Left renal cortex interstitium (tissue), 4 donors: ENCODE data around the gene PLCG2. TPM values are rescaled to one million over a fixed set of nuclear protein-coding genes. Genes with fewer than 3 reads are reported as not detected.

ENCODE experiments used
- DNase-seq, 4 donors: peaks; one replicate each; pipeline ENCODE4 v3.0.0-alpha.2; 2013; ENCODE audit warnings: low read depth in 4 of 4, low spot score in 2 of 4, missing footprints in 1 of 4
- polyA plus RNA-seq, 4 donors: library from polyadenylated mRNA; unstranded; fragments of 120-200 nt; gene quantifications; one replicate each; pipeline ENCODE4 v1.2.1, GENCODE V29; 2013; ENCODE audit not compliant: insufficient read length in 4 of 4

The PLCG2 gene
- polyA plus RNA-seq, 4 donors = 33.7 to 58.3 (median 45.1) TPM

DNA sequence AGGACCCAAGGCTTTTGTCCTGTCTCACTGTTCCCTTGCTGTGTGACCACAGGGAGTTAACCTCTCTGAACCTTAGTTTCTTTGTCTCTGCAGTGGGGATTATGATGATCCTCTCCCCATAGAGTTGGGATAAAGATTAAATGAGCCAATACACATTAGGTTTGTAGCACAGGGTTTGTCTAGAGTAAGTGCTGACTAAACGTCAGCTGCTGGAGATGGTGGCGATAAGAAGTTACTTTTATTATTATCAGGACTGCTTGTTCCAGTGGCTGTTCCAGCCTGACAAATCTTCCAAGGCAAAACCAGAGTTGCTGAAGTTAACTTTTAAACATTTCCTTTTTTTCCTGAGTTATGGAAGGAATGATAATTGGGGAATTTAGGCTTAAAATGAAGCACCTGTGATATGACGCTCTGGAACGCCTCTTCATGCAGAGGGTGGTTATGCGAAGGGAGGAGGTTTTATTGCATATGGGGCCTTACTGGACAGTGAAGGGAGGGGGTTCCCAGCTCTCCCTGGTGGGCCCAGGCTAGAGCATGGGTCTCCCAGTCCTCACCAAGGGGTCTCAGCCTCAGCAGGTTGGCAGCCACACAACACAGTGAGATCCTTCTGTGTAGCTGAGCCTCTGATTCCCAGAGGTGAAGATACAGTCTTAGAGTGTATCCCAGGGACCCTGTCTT lies 35.8 kb downstream of the PLCG2 start:
- DNase-seq = no peak

- no peak for DNase-seq
Observed at GRCh38 chr16:81815429-81815766, 36.3 kb downstream of the PLCG2 start.

DNA sequence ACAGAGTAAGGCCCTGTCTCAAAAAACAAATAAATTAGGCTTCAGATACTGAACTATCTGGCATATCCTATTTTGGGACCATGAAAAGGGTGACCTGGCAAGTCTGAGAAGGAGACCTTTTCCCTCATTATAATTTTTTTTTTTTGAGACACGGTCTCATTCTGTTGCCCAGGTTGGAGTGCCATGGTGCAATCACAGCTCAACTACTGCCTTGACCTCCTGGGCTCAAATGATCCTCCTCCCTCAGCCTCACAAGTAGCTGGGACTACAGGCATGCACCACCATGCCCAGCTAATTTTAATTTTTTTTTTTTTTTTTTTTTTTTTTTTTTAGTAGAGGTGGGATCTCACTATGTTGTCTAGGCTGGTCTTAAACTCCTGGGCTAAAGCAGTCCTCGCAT lies 37.3 kb downstream of the PLCG2 start:
- DNase-seq = no peak

- no peak for DNase-seq
Observed at GRCh38 chr16:81816793-81817210, 37.7 kb downstream of the PLCG2 start.

- DNase-seq = no peak
Observed at GRCh38 chr16:81817296-81817695, 38.2 kb downstream of the PLCG2 start.

DNA sequence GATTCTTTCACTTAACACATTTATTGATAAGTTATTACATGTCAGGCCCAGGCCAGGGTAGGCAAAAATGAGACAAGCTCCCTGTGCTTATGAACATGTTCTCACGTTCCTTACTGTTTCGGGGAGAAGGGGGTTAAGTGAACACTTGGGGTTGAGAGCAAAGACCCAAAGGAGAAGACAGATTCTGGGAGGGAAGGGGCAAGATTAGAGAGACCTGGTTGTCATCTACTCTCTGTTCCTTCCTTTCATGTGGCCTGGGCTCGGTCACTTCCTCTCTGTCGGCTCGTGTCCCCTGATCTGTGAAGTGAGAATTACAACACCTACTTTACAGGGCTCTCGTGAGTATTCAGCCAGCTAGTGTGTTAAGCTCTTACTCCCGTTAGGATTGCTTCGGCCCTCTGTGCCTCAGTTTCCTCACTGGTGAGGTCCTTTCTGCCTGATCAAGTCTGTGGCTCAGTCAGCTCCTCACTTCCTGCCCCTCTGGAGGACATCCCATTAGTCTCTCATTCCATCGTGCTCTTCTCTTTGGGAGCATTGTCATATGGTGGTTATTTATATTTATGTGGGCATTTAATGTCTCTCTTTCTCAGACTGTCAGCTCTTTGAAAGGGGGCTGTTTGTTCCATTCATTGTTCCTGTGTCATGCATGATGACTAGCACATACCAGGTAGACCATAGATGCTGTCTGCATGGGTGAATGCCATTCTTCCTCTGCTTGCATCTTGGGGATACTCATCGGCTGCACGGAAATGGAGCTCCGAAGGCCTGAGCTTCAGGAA lies 38.9 kb downstream of the PLCG2 start:
- no peak for DNase-seq

DNA sequence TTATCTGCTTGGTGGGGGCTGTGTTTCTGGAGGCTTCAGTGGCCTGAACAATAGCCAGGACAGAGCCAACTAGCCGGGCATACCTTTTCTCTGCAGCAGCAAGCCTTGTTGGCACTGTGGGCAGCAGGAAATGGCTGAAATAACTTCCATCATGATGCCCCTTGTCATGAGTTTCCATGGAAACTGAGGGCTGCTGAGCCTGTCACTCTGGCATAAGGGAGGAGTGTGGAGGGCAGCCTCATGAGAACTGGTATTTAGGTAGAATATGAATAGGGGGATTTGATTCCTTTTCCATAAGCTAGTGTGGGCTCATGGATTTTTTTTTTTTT lies 39.4 kb downstream of the PLCG2 start:
- DNase-seq = no peak

GRCh38 chr16:81818905-81819304 lies 39.8 kb downstream of the PLCG2 start:
- DNase-seq = no peak

- DNase-seq = no peak
Observed at GRCh38 chr16:81821436-81822128, 42.5 kb downstream of the PLCG2 start.

DNA sequence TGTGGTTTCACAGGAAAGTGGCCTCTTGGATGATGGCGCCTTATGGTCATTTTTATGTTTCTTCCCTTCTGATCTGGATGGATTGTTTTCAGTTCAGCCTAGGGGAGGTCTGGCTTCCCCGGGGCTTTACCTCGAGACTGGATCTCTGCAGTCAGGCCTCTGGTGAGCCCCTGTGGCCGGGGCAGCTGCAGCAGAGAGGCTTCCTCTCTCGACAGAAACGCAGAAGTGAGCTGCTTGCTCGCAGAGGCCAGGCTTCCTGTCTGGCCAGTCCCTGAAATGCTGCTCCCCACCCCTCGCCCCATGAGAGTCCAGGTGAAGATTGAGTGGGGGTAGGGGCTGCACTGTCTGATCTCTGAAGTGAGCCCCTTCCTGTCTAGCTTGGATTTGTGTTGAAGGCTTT lies 44.0 kb downstream of the PLCG2 start:
- DNase-seq = no peak

- no peak for DNase-seq
Observed at GRCh38 chr16:81823734-81824133, 44.6 kb downstream of the PLCG2 start.

DNA sequence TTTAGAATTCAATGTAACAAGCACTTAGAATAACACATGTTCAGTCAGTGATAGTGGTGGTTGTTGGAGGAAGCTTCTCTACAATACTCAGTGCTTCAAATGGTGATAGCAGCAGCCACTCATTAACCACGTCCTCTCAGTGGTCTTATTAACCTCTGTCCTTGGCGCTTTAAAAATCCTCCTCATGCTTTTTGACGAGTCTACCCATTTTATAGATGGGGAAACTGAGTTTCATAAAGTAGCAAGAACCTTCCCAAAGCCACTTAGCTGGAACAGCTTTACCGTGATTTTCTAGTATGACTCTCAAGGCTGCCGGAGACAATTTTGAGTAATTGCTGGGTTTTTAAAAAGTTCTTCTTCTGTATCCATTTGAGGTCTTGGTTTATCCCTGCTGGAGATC lies 47.4 kb downstream of the PLCG2 start:
- no peak for DNase-seq

- no peak for DNase-seq
Observed at GRCh38 chr16:81830845-81831540, 51.9 kb downstream of the PLCG2 start.

DNA sequence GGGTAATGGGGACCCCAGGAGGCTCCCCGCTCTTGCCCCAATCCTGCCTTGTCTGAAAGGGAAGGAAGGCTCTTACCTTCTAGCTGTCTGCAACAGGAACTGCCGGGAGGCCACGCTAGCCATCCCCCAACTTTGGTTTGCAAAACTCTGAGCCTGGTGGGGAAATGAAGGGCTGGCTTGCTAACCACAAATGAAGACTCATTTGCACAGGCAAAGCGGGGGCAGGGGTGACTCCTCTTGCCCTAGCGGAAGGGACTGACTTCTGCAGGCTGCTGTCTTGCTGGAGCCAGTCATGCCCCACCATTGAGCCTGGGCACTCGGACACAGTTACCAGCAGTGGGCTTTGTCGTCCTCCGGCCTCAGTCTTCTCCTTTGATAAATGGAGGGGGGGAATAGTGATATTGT lies 52.6 kb downstream of the PLCG2 start:
- no peak for DNase-seq

GRCh38 chr16:81832801-81833547 lies 53.9 kb downstream of the PLCG2 start:
- DNase-seq = no peak

- DNase-seq = no peak
Observed at GRCh38 chr16:81833751-81834150, 54.7 kb downstream of the PLCG2 start.

DNA sequence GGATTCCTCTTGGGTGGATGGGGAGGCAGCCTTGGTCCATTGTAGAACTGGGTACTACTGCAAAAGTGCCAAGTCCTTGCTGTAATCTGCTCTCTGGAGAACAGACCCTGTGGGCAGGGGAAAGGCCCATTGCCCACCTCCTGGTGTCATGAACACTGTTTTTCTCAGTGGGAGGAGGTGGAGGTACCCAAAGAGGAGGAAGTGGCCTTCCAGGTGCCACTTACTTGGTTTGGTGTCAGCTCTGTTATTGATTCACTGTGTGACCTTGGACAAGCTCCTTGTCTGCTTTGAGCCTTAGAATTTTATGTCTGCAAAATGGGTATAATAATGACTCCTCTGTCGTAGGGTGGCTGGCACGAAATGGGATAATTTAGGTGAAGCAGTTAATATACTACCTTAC lies 55.8 kb downstream of the PLCG2 start:
- DNase-seq = no peak

DNA sequence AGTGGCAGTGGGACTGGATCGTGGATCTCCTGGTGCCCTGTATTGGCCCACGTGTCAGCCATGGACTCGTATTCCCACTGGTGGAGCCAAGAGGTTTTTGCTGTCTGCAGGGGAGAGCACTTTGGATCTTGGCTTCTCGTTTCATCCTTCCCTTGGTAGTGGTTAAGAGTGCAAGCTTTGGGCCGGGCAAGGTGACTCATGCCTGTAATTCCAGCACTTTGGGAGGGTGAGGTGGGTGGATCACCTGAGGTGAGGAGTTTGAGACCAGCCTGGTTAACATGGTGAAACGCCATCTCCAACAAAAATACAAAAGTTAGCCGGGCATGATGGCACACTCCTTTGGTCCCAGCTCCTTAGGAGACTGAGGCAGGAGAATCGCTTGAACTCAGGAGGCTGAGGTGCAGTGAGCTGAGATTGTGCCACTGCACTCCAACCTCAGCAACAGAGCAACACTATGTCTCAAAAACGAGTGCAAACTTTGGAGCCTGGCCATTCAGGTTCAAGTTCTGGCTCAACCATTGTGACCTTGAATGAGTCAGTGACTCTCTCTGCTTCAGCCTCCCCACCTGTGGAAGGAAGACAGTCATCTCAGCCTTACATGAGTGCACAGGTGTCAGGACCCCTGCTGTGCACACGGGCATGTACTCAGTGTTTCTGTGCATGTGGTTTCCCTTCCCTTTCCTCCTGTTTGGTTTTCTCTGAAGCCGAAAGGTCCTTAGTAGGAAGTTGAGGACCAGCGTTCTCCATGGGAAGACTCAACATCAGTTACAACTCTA lies 57.4 kb downstream of the PLCG2 start:
- DNase-seq = no peak

DNA sequence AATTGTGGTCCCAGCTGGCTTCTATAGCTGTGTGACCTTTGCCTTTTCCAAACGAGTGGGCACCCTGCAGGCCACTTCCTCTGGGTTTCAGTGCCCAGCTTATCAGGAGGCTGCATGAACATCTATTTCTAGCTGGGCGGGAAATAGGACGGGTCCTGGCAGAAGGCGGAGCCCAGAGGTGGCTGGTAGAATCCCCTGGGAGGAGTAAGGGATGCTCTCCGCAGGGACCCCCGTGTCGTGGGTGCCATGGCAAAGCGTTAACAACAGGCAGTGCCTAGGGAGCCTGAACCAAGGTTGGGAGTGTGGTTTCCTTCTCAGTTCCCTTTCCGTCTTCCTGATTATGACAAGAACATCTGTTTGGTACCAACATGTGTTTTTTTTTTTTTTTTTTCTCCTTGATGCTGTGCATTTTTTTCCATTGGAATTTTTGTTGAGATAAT lies 58.2 kb downstream of the PLCG2 start:
- DNase-seq = no peak

- no peak for DNase-seq
Observed at GRCh38 chr16:81838794-81839193, 59.7 kb downstream of the PLCG2 start.
